Trophoblast cell (in vitro differentiated cells and primary cell): ENCODE results near the gene OTOF.

Experiments
- DNase-seq, 2 donors: peaks; one replicate each; pipeline ENCODE4 v3.0.0-alpha.2; 2016
- H2AFZ ChIP-seq: 2 replicates; pipeline ENCODE4 v1.6.1; 2013; ENCODE audit warnings: low read length, moderate library complexity, mild to moderate bottlenecking; ENCODE audit not compliant: insufficient read depth, poor library complexity
- H2AK5ac ChIP-seq: 2 replicates; pipeline ENCODE4 v1.6.1; 2013; ENCODE audit warnings: mild to moderate bottlenecking, low read length
- H2BK120ac ChIP-seq: 2 replicates; pipeline ENCODE4 v1.6.1; 2013; ENCODE audit warnings: low read length, mild to moderate bottlenecking, moderate library complexity; ENCODE audit not compliant: insufficient read depth, poor library complexity
- H2BK12ac ChIP-seq: 2 replicates; pipeline ENCODE4 v1.6.1; 2013; ENCODE audit warnings: mild to moderate bottlenecking, low read length, moderate library complexity
- H2BK5ac ChIP-seq: 2 replicates; pipeline ENCODE4 v1.6.1; 2013; ENCODE audit warnings: low read length, low read depth, moderate library complexity, mild to moderate bottlenecking; ENCODE audit not compliant: poor library complexity
- H3K14ac ChIP-seq: 2 replicates; pipeline ENCODE4 v1.6.1; 2013; ENCODE audit warnings: mild to moderate bottlenecking, low read length
- H3K18ac ChIP-seq: 2 replicates; pipeline ENCODE4 v1.6.1; 2013; ENCODE audit warnings: mild to moderate bottlenecking, low read length
- H3K23ac ChIP-seq: 2 replicates; pipeline ENCODE4 v1.6.1; 2013; ENCODE audit warnings: low read length
- H3K27ac ChIP-seq: 2 replicates; pipeline ENCODE4 v1.5.1; 2013; ENCODE audit warnings: low read depth, mild to moderate bottlenecking, inconsistent platforms, low read length, moderate library complexity
- H3K27me3 ChIP-seq: 2 replicates; pipeline ENCODE4 v1.6.1; 2013; ENCODE audit warnings: inconsistent platforms, mild to moderate bottlenecking, low read length, moderate library complexity; ENCODE audit not compliant: insufficient read depth
- H3K36me3 ChIP-seq, 2 experiments: 1 replicate in 1 of 2; 2 replicates in 1 of 2; pipeline ENCODE4 v1.6.1; 2013; ENCODE audit warnings: low read length in 2 of 2, mild to moderate bottlenecking in 2 of 2, moderate library complexity in 1 of 2; ENCODE audit not compliant: insufficient read depth in 2 of 2, control insufficient read depth in 1 of 2
- H3K4ac ChIP-seq: 2 replicates; pipeline ENCODE4 v1.6.1; 2013; ENCODE audit warnings: low read depth, mild to moderate bottlenecking, low read length, moderate library complexity
- H3K4me1 ChIP-seq, 2 experiments: 1 replicate in 1 of 2; 2 replicates in 1 of 2; pipeline ENCODE4 v1.6.1; 2013; ENCODE audit warnings: low read length in 2 of 2, mild to moderate bottlenecking in 2 of 2, moderate library complexity in 1 of 2; ENCODE audit not compliant: insufficient read depth in 2 of 2, control insufficient read depth in 1 of 2
- H3K4me2 ChIP-seq: 2 replicates; pipeline ENCODE4 v1.6.1; 2013; ENCODE audit warnings: inconsistent platforms, mild to moderate bottlenecking, low read length, moderate library complexity
- H3K4me3 ChIP-seq: 2 replicates; pipeline ENCODE4 v1.5.1; 2013; ENCODE audit warnings: mild to moderate bottlenecking, low read depth, low read length, inconsistent platforms
- H3K79me1 ChIP-seq: one replicate; pipeline ENCODE4 v1.6.1; 2013; ENCODE audit warnings: low read length
- H3K79me2 ChIP-seq: 2 replicates; pipeline ENCODE4 v1.6.1; 2013; ENCODE audit warnings: low read length, mild to moderate bottlenecking; ENCODE audit not compliant: control insufficient read depth, insufficient read depth, poor library complexity
- H3K9ac ChIP-seq: 2 replicates; pipeline ENCODE4 v1.6.1; 2013; ENCODE audit warnings: mild to moderate bottlenecking, low read length
- H3K9me3 ChIP-seq: 2 replicates; pipeline ENCODE4 v1.6.1; 2013; ENCODE audit warnings: low read depth, mild to moderate bottlenecking, control low read depth, inconsistent platforms, low read length; ENCODE audit not compliant: insufficient read depth
- H4K12ac ChIP-seq: 2 replicates; pipeline ENCODE4 v1.6.1; 2013; ENCODE audit warnings: low read depth, mild to moderate bottlenecking, low read length, moderate library complexity
- H4K8ac ChIP-seq: 2 replicates; pipeline ENCODE4 v1.6.1; 2013; ENCODE audit warnings: low read depth, mild to moderate bottlenecking, low read length, moderate library complexity
- H4K91ac ChIP-seq: one replicate; pipeline ENCODE4 v1.6.1; 2013; ENCODE audit warnings: low read depth, mild to moderate bottlenecking, low read length, moderate library complexity
- WGBS: extraction: QIAGEN DNeasy Blood & Tissue Kit; methylation state at CpG from one replicate; pipeline ENCODE4 v1.1.7; 2013; ENCODE audit warnings: missing lambda C conversion rate; ENCODE audit not compliant: insufficient read length, insufficient coverage; ENCODE audit errors: extremely low coverage; 5-methylcytosine and 5-hydroxymethylcytosine counted together

OTOF gene

DNA sequence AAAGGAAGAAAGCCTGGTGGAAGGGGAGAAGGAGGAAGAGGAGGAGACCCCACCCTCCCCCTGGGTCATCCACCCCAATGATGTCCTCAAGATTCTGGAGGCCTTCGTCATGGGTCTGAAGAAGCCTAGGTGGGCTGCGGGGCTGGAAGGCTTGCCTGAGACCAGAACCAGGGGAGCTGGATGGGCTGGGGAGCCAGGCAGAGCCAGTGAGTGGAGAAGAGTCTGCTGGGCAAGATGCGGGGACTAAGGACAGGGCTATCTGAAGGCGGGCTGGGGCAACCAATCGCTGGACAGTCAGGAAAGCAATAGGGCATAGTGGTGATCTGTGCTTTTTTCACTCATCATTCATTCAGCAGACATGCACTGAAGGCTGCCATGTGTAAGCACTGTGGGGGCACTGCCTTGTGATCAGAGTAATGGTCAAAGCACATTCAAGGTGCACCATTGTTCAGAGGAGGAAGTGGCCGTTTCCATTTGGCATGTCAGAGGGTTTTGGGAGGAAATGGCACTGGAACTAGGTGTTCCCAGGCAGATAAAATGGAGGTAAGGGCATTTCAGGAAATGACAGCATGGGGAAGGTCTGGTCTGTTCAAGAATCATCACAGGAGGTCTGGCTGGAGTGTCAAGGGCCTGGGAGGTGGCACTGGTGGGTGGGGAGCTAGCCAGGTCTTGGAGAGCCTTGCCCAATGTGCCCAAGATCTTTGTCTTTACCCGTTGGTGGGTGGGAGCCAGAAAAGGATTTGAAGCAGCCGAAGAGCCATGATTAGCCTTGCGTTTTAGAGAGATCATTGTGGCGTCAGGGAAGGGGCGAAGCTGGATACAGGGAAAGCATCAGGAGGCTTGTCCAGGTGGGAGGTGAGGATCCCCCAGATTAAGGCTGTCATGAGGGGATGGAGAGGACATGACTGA, 24.2 kb downstream of the OTOF start:
- H3K4me3 ChIP-seq = no peak overlapping the region
- H3K27me3 ChIP-seq = no peaks in the 10 kb centered on the region
- DNase-seq = no peak
- H3K9me3 ChIP-seq = no peaks in the 10 kb centered on the region
- H2BK5ac ChIP-seq = no peak overlapping the region
- H3K14ac ChIP-seq = no peak overlapping the region
- H4K8ac ChIP-seq = no peak overlapping the region
- H3K4me1 ChIP-seq = peaks cover 22% of the 10 kb centered on the region in 2 experiments
- H2BK120ac ChIP-seq = no peak overlapping the region
- H3K79me2 ChIP-seq = no peaks in the 10 kb centered on the region
- H4K91ac ChIP-seq = no peak overlapping the region
- no peak overlapping the region for H2BK12ac ChIP-seq
- H3K4me2 ChIP-seq = no peak overlapping the region
- no peak overlapping the region for H2AFZ ChIP-seq
- no CpG with 5 or more reads among the region's 11 CpGs for WGBS
- H3K79me1 ChIP-seq = peaks cover 7% of the 10 kb centered on the region
- no peak overlapping the region for H2AK5ac ChIP-seq
- no peaks in the 10 kb centered on the region for H3K36me3 ChIP-seq
- no peak overlapping the region for H4K12ac ChIP-seq
- H3K9ac ChIP-seq = no peak overlapping the region
- H3K18ac ChIP-seq = no peak overlapping the region
- H3K4ac ChIP-seq = no peak overlapping the region
- no peak overlapping the region for H3K23ac ChIP-seq
- H3K27ac ChIP-seq = no peak overlapping the region

DNA sequence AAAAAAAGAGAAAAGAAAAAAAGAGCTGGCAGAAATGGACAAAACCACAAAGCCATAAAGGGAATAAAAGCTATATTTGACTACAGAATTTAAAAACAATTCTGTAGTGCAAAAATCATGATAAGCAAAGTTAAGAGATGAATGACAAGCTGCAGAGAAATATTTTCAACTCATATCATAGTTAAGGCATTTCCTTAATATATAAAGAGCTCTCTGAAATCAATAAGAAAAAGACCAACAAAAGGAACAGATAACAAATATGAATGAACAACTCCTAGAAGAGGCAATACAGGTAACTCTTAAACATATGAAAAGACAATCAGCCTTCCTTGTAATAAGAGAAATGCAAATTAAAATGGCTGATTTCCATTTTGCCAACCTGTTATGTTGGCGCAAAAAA, 26.2 kb downstream of the OTOF start:
- Histone ChIP-seq H3K9ac (no peak overlapping the region), H3K27ac (no peak overlapping the region), H3K4me3 (no peak overlapping the region), H2BK5ac (no peak overlapping the region), H3K9me3 (no peaks in the 10 kb centered on the region), H3K36me3 (no peaks in the 10 kb centered on the region), H4K12ac (no peak overlapping the region), H3K4me2 (no peak overlapping the region), H2BK12ac (no peak overlapping the region), H3K27me3 (no peaks in the 10 kb centered on the region), H3K4ac (no peak overlapping the region), H2AK5ac (no peak overlapping the region), H3K14ac (no peak overlapping the region), H3K18ac (no peak overlapping the region), H3K4me1 (peaks cover 11% of the 10 kb centered on the region in 2 experiments), H4K91ac (no peak overlapping the region), H2AFZ (no peak overlapping the region), H4K8ac (no peak overlapping the region), H3K79me1 (peaks cover 2% of the 10 kb centered on the region), H3K23ac (no peak overlapping the region), H3K79me2 (no peaks in the 10 kb centered on the region), H2BK120ac (no peak overlapping the region)
- no peak for DNase-seq
- no CpG with 5 or more reads among the region's 1 CpG for WGBS

DNA sequence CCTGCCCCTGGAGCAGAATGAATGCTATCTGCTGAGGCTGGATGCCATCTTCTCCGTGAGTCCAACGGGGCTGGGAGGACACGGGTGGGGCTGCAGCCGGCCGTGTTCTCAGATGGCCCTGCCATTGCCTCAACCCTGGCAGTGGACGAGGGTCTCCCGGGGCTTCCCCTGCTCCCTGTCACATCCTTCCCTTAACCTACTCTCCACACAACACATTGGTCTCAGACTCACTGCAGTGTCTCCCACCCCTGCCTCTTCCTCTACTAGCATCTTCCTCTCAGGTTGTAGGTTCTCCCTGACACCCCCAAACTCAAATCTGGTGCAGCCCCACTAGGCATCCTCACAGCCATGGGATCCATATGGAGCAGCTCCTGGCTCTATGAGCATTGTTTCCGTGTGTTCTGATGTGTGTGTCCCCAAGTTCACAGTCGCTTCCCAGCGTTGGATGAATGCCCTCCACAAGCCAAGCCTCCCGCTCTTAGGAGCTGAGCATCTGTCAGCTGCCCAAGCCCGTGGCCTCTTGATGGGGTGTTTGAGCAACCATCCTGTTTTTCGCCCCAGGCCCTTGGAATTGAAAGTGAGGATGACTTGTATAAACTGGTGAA, 27.8 kb downstream of the OTOF start:
- no peak overlapping the region for H4K8ac ChIP-seq
- H4K91ac ChIP-seq = no peak overlapping the region
- H3K18ac ChIP-seq = no peak overlapping the region
- H2AFZ ChIP-seq = no peak overlapping the region
- H3K14ac ChIP-seq = no peak overlapping the region
- H3K9ac ChIP-seq = no peak overlapping the region
- no peak overlapping the region for H4K12ac ChIP-seq
- H3K4me1 ChIP-seq = no peaks in the 10 kb centered on the region
- no peak overlapping the region for H3K27ac ChIP-seq
- no peaks in the 10 kb centered on the region for H3K27me3 ChIP-seq
- no peaks in the 10 kb centered on the region for H3K79me2 ChIP-seq
- no peak overlapping the region for H3K4me3 ChIP-seq
- H3K4me2 ChIP-seq = no peak overlapping the region
- H3K36me3 ChIP-seq = no peaks in the 10 kb centered on the region
- no peak for DNase-seq
- H2BK12ac ChIP-seq = no peak overlapping the region
- no peaks in the 10 kb centered on the region for H3K79me1 ChIP-seq
- no peak overlapping the region for H3K23ac ChIP-seq
- H2AK5ac ChIP-seq = no peak overlapping the region
- no peaks in the 10 kb centered on the region for H3K9me3 ChIP-seq
- no CpG with 5 or more reads among the region's 13 CpGs for WGBS
- H2BK5ac ChIP-seq = no peak overlapping the region
- no peak overlapping the region for H3K4ac ChIP-seq
- no peak overlapping the region for H2BK120ac ChIP-seq

GRCh38 chr2:26449278-26450030, 28.5 kb downstream of the OTOF start:
- WGBS = no CpG with 5 or more reads among the region's 10 CpGs

More at GRCh38 chr2:26449278-26450030, 28.5 kb downstream of the OTOF start:
- Histone ChIP-seq H3K79me2 (no peaks in the 10 kb centered on the region), H3K36me3 (no peaks in the 10 kb centered on the region), H3K4me2 (no peak overlapping the region), H3K4me3 (no peak overlapping the region), H3K18ac (no peak overlapping the region), H2BK12ac (no peak overlapping the region), H2BK120ac (no peak overlapping the region), H3K27me3 (no peaks in the 10 kb centered on the region), H3K9ac (no peak overlapping the region), H3K4ac (no peak overlapping the region), H3K27ac (no peak overlapping the region), H2AK5ac (no peak overlapping the region), H2BK5ac (no peak overlapping the region), H3K23ac (no peak overlapping the region), H3K14ac (no peak overlapping the region), H3K4me1 (no peaks in the 10 kb centered on the region), H4K8ac (no peak overlapping the region), H4K91ac (no peak overlapping the region), H4K12ac (no peak overlapping the region), H3K9me3 (no peaks in the 10 kb centered on the region), H2AFZ (no peak overlapping the region), H3K79me1 (no peaks in the 10 kb centered on the region)
- no peak for DNase-seq
